ENCODE data around the gene EED.
A peak's percentile ranks its signal among the peaks of the same experiment; 100 is the strongest.

Gene EED, protein sequence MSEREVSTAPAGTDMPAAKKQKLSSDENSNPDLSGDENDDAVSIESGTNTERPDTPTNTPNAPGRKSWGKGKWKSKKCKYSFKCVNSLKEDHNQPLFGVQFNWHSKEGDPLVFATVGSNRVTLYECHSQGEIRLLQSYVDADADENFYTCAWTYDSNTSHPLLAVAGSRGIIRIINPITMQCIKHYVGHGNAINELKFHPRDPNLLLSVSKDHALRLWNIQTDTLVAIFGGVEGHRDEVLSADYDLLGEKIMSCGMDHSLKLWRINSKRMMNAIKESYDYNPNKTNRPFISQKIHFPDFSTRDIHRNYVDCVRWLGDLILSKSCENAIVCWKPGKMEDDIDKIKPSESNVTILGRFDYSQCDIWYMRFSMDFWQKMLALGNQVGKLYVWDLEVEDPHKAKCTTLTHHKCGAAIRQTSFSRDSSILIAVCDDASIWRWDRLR

DNA sequence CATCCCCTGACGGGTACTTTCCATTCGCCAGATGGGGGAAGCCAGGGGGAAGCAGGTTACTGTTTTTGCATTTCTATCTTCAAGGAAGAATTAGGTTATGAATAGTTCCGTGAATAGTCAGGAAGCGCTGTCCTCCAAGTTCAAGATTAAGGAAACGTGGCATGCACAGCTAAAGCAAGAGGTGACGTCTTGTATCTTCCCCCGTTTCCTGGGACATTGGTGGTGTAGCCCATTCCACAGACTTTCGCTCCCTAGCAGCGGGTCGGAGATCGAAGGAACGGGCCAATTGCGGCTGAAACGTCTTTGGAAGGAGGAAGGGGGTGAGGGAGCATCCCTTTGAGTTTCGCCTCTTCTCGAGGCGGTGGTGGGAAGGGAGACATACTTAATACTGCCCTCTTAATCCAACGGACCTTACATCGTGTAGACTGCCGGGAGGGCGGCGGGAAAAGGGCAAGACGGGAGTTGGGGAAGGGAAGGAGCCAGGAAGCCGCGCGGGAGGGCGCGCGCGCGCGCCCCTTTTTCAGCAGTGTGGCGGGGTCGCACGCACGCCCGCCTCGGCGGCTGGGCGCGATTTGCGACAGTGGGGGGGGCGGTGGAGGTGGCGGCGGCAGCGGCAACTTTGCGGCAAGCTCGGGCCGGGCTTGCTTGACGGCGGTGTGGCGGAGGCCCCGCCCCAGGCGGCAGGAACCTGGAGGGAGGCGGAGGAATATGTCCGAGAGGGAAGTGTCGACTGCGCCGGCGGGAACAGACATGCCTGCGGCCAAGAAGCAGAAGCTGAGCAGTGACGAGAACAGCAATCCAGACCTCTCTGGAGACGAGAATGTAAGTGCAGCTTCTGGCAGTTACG is at the start of gene EED:
Gene EED (plus strand): TSS at position 232 of the 847 bp plus-strand sequence. CDS start 477 bp downstream, at position 709.
- DNase-seq: peak; percentile 95

DNA sequence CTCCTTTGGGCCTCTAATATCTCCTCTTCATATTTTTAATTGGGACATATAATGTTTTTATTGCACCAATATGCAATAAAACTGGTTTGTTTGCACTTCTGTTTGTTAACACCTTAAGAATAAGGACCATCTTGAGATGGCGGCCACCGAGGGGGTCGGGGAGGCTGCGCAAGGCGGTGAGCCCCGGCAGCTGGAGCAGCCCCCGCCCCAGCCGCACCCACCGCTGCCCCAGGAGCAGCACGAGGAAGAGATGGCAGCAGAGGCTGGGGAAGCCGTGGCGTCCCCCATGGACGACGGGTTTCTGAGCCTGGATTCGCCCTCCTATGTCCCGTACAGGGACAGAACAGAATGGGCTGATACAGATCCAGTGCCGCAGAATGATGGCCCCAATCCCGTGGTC is 49.6 kb upstream of the EED start:
- DNase-seq: no peak

DNA sequence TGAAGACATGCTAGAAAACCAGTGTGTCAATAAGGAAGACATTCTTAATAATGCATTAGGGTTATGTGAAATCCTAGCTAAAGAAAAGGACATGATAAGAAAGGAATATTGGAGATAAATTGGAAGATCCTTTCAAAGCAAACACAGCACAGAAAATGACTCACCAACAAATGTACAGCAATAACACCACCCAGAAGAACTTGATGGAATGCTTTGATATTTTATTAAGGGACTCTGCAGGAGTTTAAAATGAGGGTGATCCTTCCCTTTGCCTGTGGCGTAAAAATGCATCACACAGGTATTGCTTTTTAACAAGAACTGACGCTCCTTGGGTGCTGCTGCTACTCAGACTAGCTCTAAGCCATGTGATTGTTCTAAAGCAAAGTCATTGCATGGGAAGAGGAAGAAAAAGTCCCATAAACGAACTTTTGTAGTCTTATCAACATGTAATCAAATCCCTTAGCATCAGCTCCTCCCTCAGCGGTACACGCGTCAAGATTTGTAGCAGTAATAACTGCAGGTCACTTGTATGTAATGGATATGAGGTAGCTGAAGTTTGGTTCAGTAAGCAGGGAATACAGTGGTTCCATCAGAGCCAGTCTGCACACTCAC is 48.4 kb upstream of the EED start:
- no peak for DNase-seq

DNA sequence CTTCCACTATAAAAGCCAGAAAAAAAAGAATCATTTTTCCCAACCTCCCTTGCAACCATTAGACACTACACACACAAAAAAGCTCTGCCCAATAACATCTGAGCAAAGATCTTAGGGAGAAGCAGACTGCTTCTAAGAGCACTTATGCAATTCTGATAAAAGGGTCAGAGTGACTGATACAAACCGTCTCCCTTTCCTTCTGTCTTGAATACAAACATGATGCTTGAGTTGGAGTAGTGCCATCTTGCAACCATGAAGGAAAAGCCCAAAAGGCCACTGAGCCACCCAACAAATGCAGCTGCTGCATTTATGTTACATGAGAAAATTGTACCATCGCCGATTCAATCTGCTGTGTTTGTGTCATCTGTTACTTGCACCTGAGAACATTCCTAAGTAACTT is 47.6 kb upstream of the EED start:
- no peak for DNase-seq

DNA sequence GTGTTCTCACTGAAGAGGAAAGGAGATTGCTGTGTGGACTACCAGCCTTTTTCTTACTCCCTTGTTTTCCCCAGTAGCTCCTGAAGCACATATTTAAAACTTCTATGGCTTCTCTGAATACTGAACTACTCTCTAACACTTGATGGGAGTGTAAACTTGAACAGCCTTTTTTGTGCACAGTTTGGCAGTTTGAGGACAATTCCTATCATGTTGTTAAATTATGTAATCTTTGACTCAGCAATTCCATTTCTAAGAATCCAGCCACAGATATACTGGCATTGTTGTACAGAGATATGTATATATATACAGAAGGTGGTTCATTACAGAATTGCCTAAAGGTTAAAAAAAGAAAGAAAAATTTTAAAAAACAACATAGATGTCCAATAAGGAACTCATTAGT is 47.1 kb upstream of the EED start:
- DNase-seq: no peak

DNA sequence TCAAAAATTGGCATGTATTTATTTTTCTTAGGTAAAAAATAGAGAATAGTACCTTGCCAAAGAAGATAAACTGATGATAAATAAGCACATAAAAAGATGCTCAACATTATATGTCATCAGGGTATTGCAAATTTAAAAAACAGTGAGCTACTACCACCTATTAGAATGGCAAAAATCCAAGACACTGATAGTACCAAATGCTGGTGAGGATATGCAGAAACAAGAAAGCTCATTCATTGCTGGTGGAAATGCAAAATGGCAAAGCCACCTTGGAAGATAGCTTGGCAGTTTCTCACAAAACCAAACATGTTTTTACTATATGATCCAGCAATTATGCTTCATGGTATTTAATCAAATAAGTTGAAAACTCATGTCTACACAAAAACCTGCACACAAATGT is 46.4 kb upstream of the EED start:
- no peak for DNase-seq

DNA sequence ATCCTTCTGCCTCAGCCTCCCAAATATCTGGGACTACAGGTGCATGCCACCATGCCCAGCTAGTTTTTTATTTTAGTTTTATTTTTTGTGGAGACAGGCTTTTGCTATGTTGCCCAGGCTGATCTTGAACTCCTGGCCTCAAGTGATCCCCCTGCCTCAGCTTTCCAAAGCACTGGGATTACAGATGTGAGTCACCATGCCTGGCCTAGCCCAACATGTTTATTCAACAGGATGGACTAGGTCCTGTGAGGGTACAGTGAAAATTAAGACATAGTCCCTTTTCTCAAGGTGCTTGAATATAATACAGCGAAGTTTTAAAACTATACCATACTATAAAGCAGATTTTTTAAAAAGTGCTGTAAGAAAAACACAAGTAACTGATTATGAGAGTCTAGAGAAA is 45.2 kb upstream of the EED start:
- DNase-seq: no peak

DNA sequence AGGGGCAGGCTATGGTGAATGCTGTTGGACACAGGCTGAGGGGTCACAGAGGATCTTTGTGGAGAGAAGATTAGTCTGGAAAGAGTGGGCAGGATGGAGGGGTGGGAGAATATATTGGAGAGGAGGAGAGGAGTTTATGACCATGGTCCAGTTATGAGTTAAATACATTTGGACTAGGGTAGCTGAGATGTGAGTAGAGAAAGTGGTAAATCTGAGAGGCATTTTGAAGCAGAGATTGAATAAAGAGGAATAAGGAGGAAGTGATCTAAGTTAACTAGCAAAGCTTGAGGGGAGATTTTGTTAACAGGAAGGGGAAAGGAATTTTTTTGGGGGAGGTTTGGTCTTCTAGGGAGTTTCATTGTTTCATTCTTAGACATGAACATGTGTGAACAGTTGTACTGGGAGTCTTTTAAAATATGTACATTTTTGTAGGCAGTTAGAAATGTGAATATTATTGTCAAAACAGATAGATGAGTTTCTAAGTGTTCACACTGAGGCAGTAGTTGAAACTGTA is 43.1 kb upstream of the EED start:
- no peak for DNase-seq

DNA sequence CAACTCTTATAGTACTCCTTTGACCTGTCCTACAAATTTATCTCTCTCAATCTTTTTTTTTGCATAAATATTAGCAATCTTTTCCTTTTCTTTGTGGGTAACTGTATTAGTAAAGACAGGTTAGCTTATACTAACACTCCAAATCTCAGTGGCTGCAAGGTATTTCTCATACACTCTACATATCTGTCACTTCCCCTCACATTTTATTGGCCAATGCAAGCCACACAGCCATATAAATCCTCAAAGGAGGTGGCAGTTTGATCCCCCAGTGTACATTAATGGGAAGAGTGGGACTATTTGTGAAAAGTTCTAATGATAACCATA is 42.6 kb upstream of the EED start:
- DNase-seq: no peak

DNA sequence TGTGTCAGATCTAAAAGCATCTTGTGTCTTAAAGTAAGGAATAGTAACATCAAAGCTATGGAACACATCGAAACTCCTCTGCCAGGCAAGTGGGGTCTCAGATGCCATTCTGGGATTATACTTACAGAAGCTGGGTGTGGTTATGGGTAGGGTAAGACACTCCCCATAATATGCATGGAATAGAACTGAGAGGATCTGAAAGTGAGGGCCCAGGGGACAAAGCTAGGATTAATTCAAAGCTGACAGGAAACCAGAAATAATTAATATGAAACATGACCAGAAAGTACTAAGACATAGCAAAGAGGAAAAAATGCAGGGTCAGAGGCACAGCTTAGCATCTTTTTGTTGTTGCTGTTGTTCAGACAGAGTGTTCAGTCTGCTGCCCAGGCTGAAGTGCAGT is 40.2 kb upstream of the EED start:
- no peak for DNase-seq

DNA sequence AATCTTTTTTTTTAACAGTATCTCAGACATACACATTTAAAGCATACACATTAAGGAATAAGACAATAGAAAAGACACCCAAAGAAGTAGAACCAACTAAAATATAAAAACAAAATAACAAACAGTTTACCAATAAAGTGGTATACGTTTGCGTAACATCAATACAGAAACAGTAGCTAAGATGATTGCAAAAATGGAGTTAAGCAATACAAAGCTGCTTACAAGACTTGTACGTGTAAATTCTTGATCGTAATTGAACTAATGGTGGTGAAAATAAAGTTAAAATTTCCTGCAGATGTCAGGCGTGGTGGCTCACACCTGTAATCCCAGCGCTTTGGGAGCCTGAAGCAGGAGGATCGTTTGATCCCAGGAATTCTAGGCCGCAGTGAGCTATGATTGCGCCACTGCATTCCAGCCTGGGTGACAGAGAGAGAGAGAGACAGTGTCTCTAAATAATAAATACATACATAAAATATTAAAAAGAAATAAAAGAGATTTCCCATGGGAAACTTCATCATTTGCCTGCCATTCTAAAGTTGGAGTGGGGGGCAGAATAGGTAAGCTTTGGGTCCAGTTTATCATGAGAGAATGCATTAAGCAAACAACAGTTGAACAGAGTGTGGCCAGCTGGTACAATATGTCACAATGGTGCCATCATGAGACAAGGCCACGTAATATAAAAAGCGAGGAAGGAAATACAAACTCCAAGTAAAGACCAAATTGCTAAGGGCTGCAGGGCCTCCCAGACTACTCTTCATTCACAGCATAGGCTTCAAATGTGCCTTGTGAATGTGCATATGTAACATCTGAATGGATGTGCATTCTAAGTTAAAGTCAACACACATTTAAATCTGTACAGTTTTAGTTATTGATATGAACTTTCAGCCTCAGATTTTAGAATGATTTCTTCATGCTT is 38.9 kb upstream of the EED start:
- DNase-seq: no peak

DNA sequence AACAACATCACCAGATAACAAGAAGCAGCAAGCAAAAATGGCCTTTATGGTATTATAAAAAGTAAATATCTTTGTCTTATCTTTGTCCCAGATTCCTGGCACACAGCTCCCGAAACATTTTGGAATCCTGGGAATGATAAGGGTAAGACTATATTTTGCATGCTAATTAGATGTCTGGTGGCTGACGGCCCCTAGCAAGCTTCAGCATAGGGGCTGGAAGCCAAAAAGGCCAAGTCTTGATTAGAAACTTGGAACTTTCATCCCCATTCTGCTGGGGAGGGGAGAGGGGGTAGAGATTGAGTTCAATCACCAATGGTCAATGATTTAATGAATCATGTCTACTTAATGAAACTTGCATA is 38.2 kb upstream of the EED start:
- no peak for DNase-seq

DNA sequence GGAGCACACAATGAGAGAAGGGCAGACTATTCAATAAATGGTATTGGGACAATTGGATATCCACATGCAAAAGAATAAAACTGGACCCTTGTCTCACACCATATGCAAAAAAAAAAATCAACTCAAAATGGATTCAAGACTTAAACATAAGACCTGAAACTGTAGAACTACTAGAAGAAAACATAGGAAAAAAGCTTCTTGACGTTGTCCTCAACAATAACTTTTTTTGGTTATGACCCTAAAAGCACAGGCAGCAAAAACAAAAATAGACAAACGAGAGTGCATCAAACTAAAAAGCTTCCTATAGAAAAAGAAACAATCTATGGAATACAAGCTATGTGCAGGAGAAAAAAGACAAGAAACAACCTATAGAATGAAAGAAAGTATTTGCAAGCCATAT is 37.1 kb upstream of the EED start:
- DNase-seq: no peak

DNA sequence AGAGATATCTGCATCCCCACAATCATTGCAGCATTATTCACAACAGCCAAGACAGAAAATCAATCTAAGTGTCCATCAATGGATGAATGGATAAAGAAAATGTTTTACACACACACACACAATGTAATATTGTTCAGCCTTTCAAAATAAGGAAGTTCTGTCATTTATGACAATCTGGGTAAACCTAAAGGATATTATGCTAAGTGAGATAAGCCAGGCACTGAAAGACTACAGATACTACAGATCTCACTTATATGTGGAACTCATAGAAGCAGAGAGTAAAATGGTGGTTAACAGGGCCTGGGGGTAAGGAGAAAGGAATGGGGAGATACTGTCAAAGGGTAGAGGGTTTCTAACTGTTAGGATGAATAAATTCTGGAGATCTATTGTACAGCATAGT is 36.0 kb upstream of the EED start:
- no peak for DNase-seq

DNA sequence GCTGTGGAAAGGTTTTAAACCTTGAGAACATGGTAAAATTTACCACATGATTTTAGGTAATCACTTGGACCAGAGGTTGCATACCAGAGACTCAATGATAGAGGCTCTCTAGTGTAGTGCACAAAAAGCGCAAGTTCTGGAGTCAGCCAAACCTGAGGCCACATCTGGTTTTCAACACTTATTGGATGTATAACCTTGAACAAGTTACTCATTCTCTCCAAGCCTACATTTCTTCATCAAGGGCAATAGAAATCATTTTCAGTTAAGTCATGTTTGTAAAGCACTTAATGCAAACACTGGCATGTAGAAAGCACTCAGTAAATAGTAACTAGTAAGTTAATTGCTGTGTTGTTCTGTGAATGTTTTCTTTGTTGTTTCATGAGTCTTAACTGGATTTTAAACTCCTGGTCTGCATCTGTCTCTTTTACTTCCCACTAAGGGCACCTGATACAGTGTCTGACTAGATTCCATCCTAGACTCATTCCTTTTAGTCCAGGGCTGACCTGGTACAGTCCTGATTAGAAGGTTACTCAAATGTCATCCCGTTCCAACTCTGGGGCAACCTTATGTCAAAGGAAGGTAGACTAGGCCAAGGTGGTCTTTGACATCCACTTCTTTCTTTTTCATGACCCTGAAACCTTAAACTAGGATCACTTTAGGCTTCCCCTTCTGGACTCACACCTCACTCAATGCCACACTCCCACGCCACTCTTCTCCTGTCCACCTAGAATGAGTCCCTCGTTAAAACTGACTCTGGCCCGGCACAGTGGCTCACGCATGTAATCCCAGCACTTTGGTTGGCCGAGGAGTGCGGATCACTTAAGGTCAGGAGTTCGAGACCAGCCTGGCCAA is 34.5 kb upstream of the EED start:
- no peak for DNase-seq

DNA sequence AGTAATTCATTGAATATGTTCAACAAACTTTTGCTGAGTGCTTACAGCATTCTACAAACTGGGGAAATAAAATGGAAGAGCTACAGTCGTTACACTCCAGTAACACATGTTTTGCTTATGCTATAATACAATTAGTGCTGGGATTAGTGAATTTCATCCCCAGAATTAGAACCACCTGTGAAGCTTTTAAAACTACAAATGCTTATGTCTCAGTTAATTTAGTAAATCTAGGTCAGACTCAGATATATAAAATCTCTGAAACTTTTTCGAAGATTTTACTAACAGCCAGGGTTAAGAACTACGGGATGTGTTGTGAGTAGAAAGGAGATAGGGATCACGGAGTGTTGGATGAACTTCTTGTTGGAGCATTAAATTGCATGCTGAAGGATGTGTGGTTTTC is 33.7 kb upstream of the EED start:
- DNase-seq: no peak

DNA sequence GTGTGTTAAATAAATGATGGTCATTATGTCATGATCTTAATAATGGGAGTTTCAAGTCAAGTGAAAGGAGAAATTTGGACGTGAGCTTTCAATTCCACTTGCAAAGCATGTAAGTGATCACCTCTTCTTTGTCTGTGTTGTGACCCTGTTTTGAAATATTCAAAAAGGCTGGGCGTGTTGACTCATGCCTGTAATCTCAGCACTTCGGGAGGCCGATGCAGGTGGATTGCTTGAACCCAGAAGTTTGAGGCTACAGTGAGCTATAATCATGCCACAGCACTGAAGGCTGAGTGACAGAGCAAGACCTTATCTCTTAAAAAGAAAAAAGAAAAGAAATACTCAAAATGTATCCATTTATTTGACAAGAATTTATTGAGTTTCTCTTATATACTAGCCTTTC is 32.9 kb upstream of the EED start:
- DNase-seq: no peak

DNA sequence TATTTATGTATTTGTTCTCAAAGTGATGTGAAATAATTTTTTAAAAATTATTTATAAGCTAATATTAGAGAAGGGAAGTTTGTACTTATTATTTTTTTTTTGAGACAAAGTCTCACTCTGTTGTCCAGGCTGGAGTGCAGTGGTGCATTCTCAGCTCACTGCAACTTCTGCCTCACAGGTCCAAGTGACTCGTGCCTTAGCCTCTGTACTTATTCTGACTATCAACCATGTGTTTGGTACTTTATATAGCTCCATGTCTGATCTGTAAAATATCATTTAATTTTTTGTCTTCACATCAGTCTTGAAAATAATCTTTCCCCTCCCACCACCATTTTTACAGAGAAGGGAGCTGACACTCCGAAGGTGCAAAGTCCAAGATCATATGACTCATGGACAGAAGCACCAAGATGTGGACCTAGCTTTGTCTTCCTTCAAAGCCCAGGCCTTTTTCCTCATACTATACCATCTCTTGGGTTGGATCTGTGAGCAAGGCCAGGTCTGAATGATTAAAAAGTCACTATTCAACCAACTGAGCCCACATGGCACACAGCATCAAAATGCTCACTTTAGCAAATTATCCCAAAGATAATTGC is 32.4 kb upstream of the EED start:
- no peak for DNase-seq

DNA sequence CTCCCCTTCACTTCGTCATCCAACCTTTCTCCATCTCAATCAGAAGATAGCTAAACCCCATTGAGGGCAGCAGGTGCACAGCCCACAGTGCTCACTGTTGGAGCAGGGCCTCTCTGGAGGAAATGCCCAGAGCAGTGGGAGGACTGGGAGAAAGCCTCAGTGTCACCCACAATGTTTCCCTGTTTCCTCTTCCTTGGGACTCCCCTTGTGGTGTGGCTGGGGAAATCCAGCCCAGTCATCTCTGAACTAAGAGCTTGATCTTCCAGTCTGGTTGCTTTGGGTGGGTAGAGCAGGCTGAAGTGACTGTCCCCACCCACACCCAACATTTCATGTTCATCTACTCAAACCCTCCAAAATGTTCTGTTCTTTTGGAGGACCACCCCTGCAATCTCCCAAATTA is 29.8 kb upstream of the EED start:
- peak; percentile 83 for DNase-seq

DNA sequence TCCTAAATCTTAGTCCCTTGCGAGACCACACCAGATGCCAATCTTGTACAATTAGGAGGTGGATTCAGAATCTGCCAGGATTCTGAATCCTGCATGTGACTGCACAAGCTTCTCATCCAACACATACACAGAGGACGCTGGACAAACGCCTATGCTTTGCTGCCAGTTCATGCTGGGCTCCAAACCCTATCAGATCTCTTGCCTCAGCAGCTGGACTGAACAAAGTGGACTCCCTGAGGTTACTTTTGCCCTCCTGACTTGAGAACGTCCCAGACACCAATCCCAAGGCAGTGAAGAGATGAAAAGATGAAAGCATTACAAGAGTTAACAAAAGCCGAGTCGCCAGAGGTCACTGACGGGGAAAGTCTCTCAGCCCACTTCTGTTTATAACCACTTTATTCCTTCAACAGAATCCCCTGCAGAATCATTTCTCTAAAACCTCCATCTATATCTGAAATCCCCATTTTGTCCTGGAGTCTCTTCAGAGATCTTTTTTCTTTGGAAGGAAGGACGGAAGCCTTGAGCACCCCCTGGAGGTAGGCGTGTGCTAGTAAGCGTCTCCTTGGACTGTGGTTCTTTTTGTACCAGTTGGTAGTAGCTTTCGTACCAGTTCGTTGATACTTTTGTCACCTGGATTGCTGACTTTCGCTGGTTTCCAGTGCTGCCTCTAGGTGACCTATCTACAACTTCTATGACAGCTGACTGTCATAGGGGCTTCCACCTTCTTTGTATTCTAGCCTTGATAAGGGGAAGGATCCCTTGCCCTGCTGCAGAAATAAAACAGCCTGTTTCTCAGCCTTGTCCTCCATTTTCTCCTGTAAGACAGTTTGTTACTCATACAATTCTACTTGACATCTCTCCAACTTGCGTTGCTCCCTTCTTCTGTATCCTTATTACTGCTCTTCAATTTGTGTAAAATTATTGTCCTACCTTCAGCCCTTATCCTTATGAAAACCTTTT is 26.1 kb upstream of the EED start:
- peak; percentile 66 for DNase-seq

Measured in activated naive CD4-positive, alpha-beta T cell treated with Interleukin-2 at 50 U/mL for 16 hours (primary cell).